CD4-positive, CD25-positive, alpha-beta regulatory T cell (primary cell): ENCODE data around the gene SLC35B2. TPM values are rescaled to one million over a fixed set of nuclear protein-coding genes. Genes with fewer than 3 reads are reported as not detected.

Source experiments
- ATAC-seq, 2 donors: fragments of 150-1000 bp; cut with Tn5 transposase; one replicate each; pipeline ENCODE4 v1.10.0; 2021; ENCODE audit warnings: low read depth in 2 of 2, moderate number of reproducible peaks in 2 of 2, moderate library complexity in 1 of 2
- DNase-seq, 3 donors: peaks; one replicate each; pipeline versions ENCODE4 v3.0.0 to v3.0.0-alpha.2; 2012 to 2022; ENCODE audit warnings: mixed read lengths in 1 of 3
- H3K27ac ChIP-seq: one replicate; pipeline ENCODE4 v1.7.0; 2013; ENCODE audit warnings: mild to moderate bottlenecking, low read length; ENCODE audit not compliant: insufficient read depth, poor library complexity, severe bottlenecking
- H3K27me3 ChIP-seq: one replicate; pipeline ENCODE4 v1.7.0; 2013; ENCODE audit warnings: low read length; ENCODE audit not compliant: control insufficient read depth, insufficient read depth
- H3K36me3 ChIP-seq: one replicate; pipeline ENCODE4 v1.7.0; 2013; ENCODE audit warnings: mild to moderate bottlenecking, low read length, moderate library complexity; ENCODE audit not compliant: control insufficient read depth, insufficient read depth
- H3K4me1 ChIP-seq: 2 replicates; pipeline ENCODE4 v1.7.0; 2013; ENCODE audit warnings: mild to moderate bottlenecking, low read length; ENCODE audit not compliant: insufficient read depth, control insufficient read depth, poor library complexity, severe bottlenecking
- H3K4me3 ChIP-seq: one replicate; pipeline ENCODE4 v1.7.0; 2013; ENCODE audit warnings: low read depth, mild to moderate bottlenecking, low read length, moderate library complexity
- H3K9me3 ChIP-seq, 2 experiments: 1 replicate in 1 of 2; 2 replicates in 1 of 2; pipeline ENCODE4 v1.7.0; 2013; ENCODE audit warnings: low read length in 2 of 2, mild to moderate bottlenecking in 1 of 2, moderate library complexity in 1 of 2; ENCODE audit not compliant: control insufficient read depth in 2 of 2
- H3K27ac Mint-ChIP-seq, 3 donors: one replicate each; pipeline ENCODE4 v1.8.0; 2020 to 2022; ENCODE audit warnings: mild to moderate bottlenecking in 3 of 3, mixed read lengths in 3 of 3, moderate library complexity in 2 of 3
- H3K27me3 Mint-ChIP-seq: one replicate; pipeline ENCODE4 v1.8.0; 2022; ENCODE audit warnings: mild to moderate bottlenecking, mixed read lengths
- H3K36me3 Mint-ChIP-seq: one replicate; pipeline ENCODE4 v1.8.0; 2020; ENCODE audit warnings: mixed read lengths
- H3K4me1 Mint-ChIP-seq, 4 donors: one replicate each; pipeline ENCODE4 v1.8.0; 2020 to 2022; ENCODE audit warnings: mixed read lengths in 4 of 4, mild to moderate bottlenecking in 1 of 4
- H3K4me3 Mint-ChIP-seq, 4 donors: one replicate each; pipeline ENCODE4 v1.8.0; 2020 to 2022; ENCODE audit warnings: mild to moderate bottlenecking in 4 of 4, mixed read lengths in 4 of 4, moderate library complexity in 3 of 4
- H3K9me3 Mint-ChIP-seq, 7 donors: one replicate each; pipeline ENCODE4 v1.8.0; 2020 to 2022; ENCODE audit warnings: mixed read lengths in 7 of 7, mild to moderate bottlenecking in 3 of 7, moderate library complexity in 2 of 7
- polyA plus RNA-seq, 4 donors: library from polyadenylated mRNA; unstranded; fragments of 300-500 nt; fragmentation: Illumina TruSeq; gene quantifications; one replicate each; pipeline ENCODE4 v1.2.3, GENCODE V29; 2021
- total RNA-seq: library from RNA; stranded (reverse); gene quantifications from one replicate; pipeline ENCODE4 v1.2.3, GENCODE V29; 2022

The SLC35B2 gene
- total and polyA plus RNA-seq, 5 donors from 2014 or later, result 14.8 to 42.4 (median 34.2) TPM

DNA sequence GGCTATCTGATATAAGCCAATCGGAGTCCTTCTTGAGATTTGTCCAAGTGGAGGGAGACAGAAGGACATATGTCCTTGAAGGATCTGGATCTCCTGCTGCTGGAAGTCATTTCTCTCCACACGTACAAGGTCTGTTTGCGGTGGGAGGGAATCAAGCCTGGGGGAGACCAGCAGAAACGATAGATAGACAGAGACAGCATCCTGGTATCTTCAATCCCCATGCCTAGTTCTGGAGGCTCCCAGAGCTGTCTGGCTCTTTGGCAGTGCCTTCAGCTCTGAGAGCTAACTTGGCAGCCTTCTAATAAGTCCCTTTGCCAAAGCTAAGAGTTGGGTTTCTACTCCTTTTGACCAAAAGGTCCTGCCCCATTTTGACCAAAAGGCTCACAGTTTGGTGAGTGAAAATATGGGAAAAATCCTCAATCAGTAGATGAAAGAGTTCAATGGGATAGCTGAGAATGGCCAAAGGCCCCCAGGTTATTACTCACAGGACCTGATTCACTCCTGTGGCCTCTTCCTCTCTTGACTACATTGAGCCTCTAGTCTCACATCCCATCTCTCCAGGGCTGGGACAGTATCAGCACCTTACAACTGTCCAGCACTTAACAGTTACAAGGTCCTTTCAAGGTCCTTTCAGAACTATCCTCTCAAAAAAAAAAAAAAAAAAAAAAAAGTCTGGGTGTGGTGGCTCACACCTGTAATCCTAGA, 35.5 kb upstream of the SLC35B2 start:
- no peak overlapping the region for H3K4me3 Mint-ChIP-seq
- Histone ChIP-seq H3K27ac (no peak overlapping the region), H3K9me3 (no peaks in the 10 kb centered on the region), H3K27me3 (peaks cover 34% of the 10 kb centered on the region), H3K4me3 (no peak overlapping the region), H3K36me3 (no peaks in the 10 kb centered on the region), H3K4me1 (peaks cover 12% of the 10 kb centered on the region)
- no peaks in the 10 kb centered on the region for H3K36me3 Mint-ChIP-seq
- peaks cover 0 to 11% (median 0%) of the 10 kb centered on the region in 4 donors for H3K4me1 Mint-ChIP-seq
- ATAC-seq (no peak), DNase-seq (no peak)
- peaks cover 69% of the 10 kb centered on the region for H3K27me3 Mint-ChIP-seq
- H3K9me3 Mint-ChIP-seq, result peaks cover 0 to 2% (median 0%) of the 10 kb centered on the region in 7 donors
- H3K27ac Mint-ChIP-seq, result no peak overlapping the region

GRCh38 chr6:44291841-44292240, 34.5 kb upstream of the SLC35B2 start:
- Histone ChIP-seq H3K27ac (no peak overlapping the region), H3K36me3 (no peaks in the 10 kb centered on the region), H3K4me3 (no peak overlapping the region), H3K27me3 (peaks cover 34% of the 10 kb centered on the region), H3K9me3 (no peaks in the 10 kb centered on the region), H3K4me1 (peaks cover 3% of the 10 kb centered on the region)
- no peak overlapping the region for H3K27ac Mint-ChIP-seq
- DNase-seq, result no peak
- H3K27me3 Mint-ChIP-seq, result peaks cover 76% of the 10 kb centered on the region
- H3K4me1 Mint-ChIP-seq, result peaks cover 0 to 5% (median 0%) of the 10 kb centered on the region in 4 donors
- peaks cover 2% of the 10 kb centered on the region for H3K36me3 Mint-ChIP-seq
- H3K4me3 Mint-ChIP-seq, result no peak overlapping the region
- peaks cover 0 to 4% (median 0%) of the 10 kb centered on the region in 7 donors for H3K9me3 Mint-ChIP-seq
- ATAC-seq, result no peak

DNA sequence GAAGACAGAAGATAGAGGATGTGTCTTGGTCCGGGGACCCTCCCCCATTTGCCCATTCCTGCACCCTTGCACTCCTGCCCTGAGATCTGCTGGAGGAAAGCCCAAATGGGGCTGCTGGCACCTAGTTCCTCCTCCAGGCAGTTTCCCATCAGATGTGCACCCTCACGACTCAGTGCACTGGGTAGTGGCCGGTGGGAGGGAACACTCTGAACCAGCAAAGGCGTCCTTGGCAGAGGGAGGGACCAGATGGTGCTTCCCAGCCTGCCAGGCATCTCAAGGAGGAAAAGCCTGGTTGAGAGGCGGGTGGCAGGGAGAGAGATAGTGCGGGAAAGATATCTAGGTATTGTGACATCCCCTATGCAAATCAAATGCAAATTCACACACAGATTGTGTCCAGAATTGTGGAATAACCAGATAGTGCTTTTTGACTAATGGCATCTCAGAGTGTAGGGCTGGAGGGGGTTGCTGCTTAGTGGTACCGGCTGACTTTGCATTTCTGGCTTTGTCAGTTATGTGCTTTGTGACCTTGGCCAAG, 32.5 kb upstream of the SLC35B2 start:
- Histone ChIP-seq H3K4me3 (no peak overlapping the region), H3K9me3 (no peaks in the 10 kb centered on the region), H3K36me3 (no peaks in the 10 kb centered on the region), H3K27me3 (peaks cover 16% of the 10 kb centered on the region), H3K27ac (no peak overlapping the region), H3K4me1 (no peaks in the 10 kb centered on the region)
- peak overlapping the region in 2 of 3 donors; percentile 27 to 37 for H3K27ac Mint-ChIP-seq
- H3K4me1 Mint-ChIP-seq, result no peaks in the 10 kb centered on the region
- no peak for ATAC-seq
- peaks cover 6% of the 10 kb centered on the region for H3K36me3 Mint-ChIP-seq
- no peak overlapping the region for H3K4me3 Mint-ChIP-seq
- peaks cover 69% of the 10 kb centered on the region for H3K27me3 Mint-ChIP-seq
- DNase-seq, result no peak
- peaks cover 0 to 3% (median 0%) of the 10 kb centered on the region in 7 donors for H3K9me3 Mint-ChIP-seq

GRCh38 chr6:44286747-44287146, 29.4 kb upstream of the SLC35B2 start:
- H3K4me3 Mint-ChIP-seq, result no peak overlapping the region
- DNase-seq (no peak), ATAC-seq (no peak)
- Histone ChIP-seq H3K4me3 (no peak overlapping the region), H3K36me3 (no peaks in the 10 kb centered on the region), H3K27ac (no peak overlapping the region), H3K27me3 (peaks cover 13% of the 10 kb centered on the region), H3K4me1 (no peaks in the 10 kb centered on the region), H3K9me3 (no peaks in the 10 kb centered on the region)
- H3K4me1 Mint-ChIP-seq, result no peaks in the 10 kb centered on the region
- peaks cover 64% of the 10 kb centered on the region for H3K27me3 Mint-ChIP-seq
- H3K27ac Mint-ChIP-seq, result no peak overlapping the region
- peaks cover 0 to 3% (median 0%) of the 10 kb centered on the region in 7 donors for H3K9me3 Mint-ChIP-seq
- H3K36me3 Mint-ChIP-seq, result peaks cover 6% of the 10 kb centered on the region

DNA sequence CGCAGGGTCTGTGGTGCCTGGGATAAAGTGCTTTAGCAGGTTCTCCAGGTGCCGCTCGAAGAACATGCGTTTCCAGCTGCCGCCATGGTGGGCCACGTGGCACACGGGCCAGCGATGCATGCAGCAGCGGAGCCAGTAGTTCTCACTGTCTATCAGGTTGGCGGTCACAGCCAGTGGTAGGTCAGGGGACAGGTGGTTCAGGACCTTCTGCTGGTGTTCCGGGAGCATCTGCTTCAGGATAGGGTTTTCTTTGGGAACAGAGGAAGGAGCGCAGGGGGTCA, 28.9 kb upstream of the SLC35B2 start:
- Mint-ChIP-seq H3K9me3 (peaks cover 0 to 3% (median 0%) of the 10 kb centered on the region in 7 donors), H3K27ac (no peak overlapping the region), H3K4me1 (no peaks in the 10 kb centered on the region), H3K4me3 (no peak overlapping the region), H3K27me3 (peaks cover 63% of the 10 kb centered on the region), H3K36me3 (peaks cover 6% of the 10 kb centered on the region)
- Histone ChIP-seq H3K27me3 (peaks cover 9% of the 10 kb centered on the region), H3K4me1 (no peaks in the 10 kb centered on the region), H3K27ac (no peak overlapping the region), H3K9me3 (no peaks in the 10 kb centered on the region), H3K36me3 (no peaks in the 10 kb centered on the region), H3K4me3 (no peak overlapping the region)
- no peak for ATAC-seq
- DNase-seq, result no peak

- Mint-ChIP-seq H3K4me3 (no peak overlapping the region), H3K27ac (no peak overlapping the region), H3K36me3 (peaks cover 6% of the 10 kb centered on the region), H3K4me1 (no peaks in the 10 kb centered on the region), H3K9me3 (peaks cover 0 to 3% (median 0%) of the 10 kb centered on the region in 7 donors), H3K27me3 (peaks cover 58% of the 10 kb centered on the region)
- no peaks in the 10 kb centered on the region for H3K4me1 ChIP-seq
- no peak for DNase-seq
- no peak for ATAC-seq
- peaks cover 5% of the 10 kb centered on the region for H3K27me3 ChIP-seq
- H3K9me3 ChIP-seq, result no peaks in the 10 kb centered on the region
- H3K4me3 ChIP-seq, result no peak overlapping the region
- no peak overlapping the region for H3K27ac ChIP-seq
- no peaks in the 10 kb centered on the region for H3K36me3 ChIP-seq
Measured at GRCh38 chr6:44285552-44286284, 28.4 kb upstream of the SLC35B2 start.

DNA sequence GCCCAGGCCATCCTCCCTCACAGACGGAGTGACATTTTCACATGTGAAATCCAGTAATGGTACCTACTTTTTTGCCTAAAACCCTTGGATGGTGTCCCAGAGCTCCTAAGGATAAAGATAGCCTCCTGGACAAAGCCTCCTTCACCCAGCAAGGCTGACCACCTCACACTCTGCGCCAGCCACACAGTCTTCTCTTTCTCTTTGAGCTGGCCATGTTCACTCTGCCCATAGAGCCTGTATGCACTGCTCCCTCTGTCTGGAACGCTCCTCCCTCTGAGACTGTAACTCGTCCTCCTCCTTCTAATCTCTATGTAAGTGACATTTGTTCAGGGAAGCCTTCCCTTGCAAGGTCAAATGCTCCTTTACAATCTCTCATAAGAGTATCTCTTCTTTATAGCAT, 27.5 kb upstream of the SLC35B2 start:
- H3K4me3 Mint-ChIP-seq, result no peak overlapping the region
- no peak overlapping the region for H3K27ac ChIP-seq
- no peak overlapping the region for H3K27ac Mint-ChIP-seq
- peaks cover 0 to 3% (median 0%) of the 10 kb centered on the region in 7 donors for H3K9me3 Mint-ChIP-seq
- peaks cover 56% of the 10 kb centered on the region for H3K27me3 Mint-ChIP-seq
- H3K9me3 ChIP-seq, result no peaks in the 10 kb centered on the region
- no peaks in the 10 kb centered on the region for H3K36me3 ChIP-seq
- no peaks in the 10 kb centered on the region for H3K4me1 ChIP-seq
- no peak overlapping the region for H3K4me3 ChIP-seq
- ATAC-seq (no peak), DNase-seq (no peak)
- H3K27me3 ChIP-seq, result peaks cover 4% of the 10 kb centered on the region
- peaks cover 6% of the 10 kb centered on the region for H3K36me3 Mint-ChIP-seq
- H3K4me1 Mint-ChIP-seq, result no peaks in the 10 kb centered on the region
